HFF-Myc (cell line): ENCODE results near the gene WSB1.

Source experiments
- DNase-seq: peaks from one replicate; pipeline ENCODE4 v3.0.0-alpha.2; 2011; ENCODE audit warnings: low read depth; ENCODE audit errors: extremely low read depth
- H3K4me3 ChIP-seq: replicated peaks from 2 replicates; pipeline ENCODE4 v1.5.1; 2011; ENCODE audit warnings: low read depth, mild to moderate bottlenecking, control low read depth, low read length
- TF ChIP-seq, protein P1 (sequence below): IDR thresholded peaks from 2 replicates; pipeline ENCODE4 v1.5.1; 2012; ENCODE audit warnings: mild to moderate bottlenecking, low read depth, low read length, control low read depth; ENCODE audit errors: missing control alignments

WSB1 gene

DNA sequence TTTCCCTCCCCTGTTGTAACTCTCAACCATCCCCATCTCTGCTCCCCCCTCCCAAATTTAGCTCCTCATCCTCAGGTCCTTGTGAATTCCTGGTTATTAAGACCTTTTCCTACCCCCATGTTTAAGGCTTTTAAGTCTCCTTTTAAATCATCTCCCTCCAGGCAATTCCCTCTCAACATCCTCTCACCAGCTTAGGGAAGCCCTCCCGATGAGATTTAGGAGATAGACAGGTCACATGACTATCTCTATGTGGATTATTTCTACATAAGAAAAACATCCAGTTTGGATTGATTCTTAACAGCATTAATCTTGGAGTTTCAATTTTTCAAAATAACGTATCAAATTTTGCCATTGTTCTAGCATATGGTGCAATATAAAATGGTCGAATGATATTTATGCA, 12.5 kb upstream of the WSB1 start:
- TF ChIP-seq, protein P1, sequence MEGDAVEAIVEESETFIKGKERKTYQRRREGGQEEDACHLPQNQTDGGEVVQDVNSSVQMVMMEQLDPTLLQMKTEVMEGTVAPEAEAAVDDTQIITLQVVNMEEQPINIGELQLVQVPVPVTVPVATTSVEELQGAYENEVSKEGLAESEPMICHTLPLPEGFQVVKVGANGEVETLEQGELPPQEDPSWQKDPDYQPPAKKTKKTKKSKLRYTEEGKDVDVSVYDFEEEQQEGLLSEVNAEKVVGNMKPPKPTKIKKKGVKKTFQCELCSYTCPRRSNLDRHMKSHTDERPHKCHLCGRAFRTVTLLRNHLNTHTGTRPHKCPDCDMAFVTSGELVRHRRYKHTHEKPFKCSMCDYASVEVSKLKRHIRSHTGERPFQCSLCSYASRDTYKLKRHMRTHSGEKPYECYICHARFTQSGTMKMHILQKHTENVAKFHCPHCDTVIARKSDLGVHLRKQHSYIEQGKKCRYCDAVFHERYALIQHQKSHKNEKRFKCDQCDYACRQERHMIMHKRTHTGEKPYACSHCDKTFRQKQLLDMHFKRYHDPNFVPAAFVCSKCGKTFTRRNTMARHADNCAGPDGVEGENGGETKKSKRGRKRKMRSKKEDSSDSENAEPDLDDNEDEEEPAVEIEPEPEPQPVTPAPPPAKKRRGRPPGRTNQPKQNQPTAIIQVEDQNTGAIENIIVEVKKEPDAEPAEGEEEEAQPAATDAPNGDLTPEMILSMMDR = no peak
- no peak for DNase-seq
- H3K4me3 ChIP-seq = no peak overlapping the region

DNA sequence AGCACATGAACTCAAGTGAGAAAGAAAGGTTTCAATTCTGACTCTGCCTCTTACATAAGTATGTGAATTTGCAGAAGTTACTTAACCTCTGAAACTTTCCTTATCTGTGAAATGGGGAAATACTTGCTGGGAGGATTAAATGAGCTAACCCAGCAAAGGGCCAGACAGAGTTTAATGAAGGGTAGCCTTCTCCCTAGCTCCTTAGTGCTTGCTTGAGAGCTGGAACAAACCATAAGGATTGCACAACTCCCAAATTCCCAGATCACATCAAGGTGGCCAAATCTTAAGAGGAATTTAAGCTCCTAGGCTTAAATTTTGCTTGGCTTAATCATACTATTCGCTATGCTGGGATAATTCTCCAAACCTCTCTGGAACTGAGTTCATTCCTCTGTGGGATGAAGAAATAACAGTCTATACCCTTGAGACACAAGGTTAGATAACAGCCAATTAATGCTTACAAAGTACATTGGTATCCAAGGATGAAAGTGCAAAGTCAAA, 11.8 kb upstream of the WSB1 start:
- DNase-seq = no peak
- TF ChIP-seq, protein P1 = no peak
- H3K4me3 ChIP-seq = no peak overlapping the region

DNA sequence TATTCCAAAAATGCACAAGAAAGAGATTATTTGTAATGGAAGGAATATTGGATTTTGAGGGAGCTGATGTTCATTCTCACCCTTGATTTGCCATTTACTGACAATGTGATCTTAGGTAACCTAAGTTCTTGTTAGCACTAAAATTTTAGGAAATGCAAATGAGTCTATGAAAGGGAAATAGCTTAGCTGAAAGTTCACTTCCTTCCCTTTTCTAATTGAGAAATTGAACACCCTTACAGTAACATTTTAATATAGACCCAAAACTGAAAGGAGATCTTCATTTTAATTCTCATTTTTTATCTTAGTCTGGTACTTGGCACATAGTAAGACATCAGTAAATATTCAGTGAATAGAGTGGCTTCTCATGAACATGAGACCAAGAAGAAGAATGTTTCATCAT, 10.9 kb upstream of the WSB1 start:
- no peak for DNase-seq
- H3K4me3 ChIP-seq = no peak overlapping the region
- TF ChIP-seq, protein P1 = no peak

DNA sequence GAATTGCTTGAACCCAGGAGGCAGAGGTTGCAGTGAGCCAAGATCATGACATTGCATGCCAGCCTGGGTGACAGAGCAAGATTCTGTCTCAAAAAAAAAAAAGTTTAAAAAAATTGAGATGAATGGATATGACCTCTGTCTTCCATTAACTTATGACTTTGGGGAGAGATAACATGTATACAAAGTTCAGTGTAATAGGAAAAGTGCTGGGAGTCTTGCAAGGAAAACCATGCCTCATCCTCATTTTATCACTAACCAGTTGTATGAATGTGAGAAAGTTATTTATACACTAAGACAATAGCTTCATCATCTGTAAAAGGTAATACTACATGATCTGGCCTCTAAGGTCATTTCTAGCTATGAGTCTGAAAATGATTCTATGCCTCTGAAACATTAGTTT, 10.2 kb upstream of the WSB1 start:
- TF ChIP-seq, protein P1 = no peak
- H3K4me3 ChIP-seq = no peak overlapping the region
- DNase-seq = no peak

DNA sequence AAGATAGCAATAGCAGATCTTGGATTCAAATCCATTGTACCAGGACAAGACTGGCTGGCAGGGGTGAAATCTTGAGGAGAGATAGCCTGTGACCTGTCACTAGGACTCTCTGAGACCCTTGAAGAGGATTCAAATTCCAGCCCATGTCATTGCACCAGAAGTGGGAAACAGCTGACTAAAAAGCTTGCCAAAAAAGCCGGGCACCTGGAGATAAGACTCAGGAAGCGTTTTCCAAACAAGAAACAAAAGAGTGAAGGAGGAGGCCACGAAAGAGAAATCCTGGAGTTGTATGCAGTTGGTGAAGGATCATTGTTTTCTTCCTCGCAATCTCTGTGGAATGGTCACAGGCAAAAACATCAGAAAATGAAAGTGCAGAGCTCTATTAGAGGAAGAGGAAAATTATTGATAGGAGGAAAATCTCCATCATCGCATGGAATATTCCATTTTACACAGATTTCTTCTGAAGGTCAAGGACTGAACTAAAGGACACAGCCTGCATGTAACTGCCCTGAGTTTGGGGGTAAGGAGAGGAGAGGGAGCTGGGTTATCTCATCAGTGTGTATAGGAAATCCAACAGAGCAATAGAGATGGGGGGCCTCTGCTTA, 9.0 kb upstream of the WSB1 start:
- H3K4me3 ChIP-seq = no peak overlapping the region
- no peak for DNase-seq

DNA sequence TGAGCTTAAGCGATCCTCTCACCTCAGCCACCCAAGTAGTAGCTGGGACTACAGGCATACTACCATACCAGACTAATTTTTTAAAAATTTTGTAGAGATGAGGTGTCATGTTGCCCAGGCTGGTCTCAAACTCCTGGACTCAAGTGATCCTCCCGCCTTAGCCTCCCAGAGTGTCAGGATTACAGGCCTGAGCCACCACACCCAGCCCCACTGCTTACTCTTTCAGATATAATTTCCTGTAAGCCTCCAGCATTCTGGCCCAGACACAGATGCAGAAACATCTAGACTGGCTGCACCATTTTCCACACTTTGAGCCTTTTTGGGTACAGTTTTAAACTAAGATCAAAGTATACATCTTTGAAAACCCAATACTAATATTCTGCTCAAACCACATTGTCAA, 8.4 kb upstream of the WSB1 start:
- DNase-seq = no peak
- H3K4me3 ChIP-seq = no peak overlapping the region
- TF ChIP-seq, protein P1 = no peak

More for the DNA sequence above, 9.0 kb upstream of the WSB1 start:
- TF ChIP-seq, protein P1 = no peak

DNA sequence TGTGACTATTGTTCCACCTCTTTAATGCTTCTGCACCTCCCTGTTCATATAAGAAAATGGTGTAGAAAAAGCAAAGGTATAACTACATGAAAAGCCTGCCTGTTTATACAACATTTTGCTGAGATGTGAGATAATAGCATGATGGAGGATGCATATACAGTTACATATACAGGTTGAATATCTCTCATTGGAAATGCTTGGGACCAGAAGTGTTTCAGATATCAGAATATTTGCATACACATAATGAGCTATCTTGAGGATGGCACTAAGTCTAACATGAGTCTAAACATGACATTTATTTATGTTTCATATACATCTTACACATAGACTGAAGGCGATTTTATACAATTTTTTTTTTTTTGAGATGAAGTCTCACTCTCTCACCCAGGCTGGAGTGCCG, 5.7 kb upstream of the WSB1 start:
- TF ChIP-seq, protein P1 = no peak
- H3K4me3 ChIP-seq = no peak overlapping the region
- no peak for DNase-seq
